HEK293T (cell line): Measurements from ENCODE around the gene ALDH3A2.

Source experiments
- CTCF ChIA-PET: fragments of 350-600 bp; formaldehyde crosslinking; extraction: SDS; loops from one replicate; lab custom pipeline; 2021; ENCODE audit warnings: antibody characterized with exemption, inconsistent platforms; lab: Yijun Ruan, JAX
- POLR2A ChIA-PET: fragments of 350-600 bp; formaldehyde crosslinking; extraction: SDS; loops from one replicate; lab custom pipeline; 2020; ENCODE audit warnings: antibody characterized with exemption, inconsistent platforms; lab: Yijun Ruan, JAX
- DNase-seq: peaks from one replicate; pipeline ENCODE4 v3.0.0; 2012; ENCODE audit warnings: mixed read lengths; ENCODE audit errors: extremely low spot score
- ARNT ChIP-seq: fragments of 450-650 bp; IDR thresholded peaks from 2 replicates; pipeline ENCODE4 v1.6.1; 2017; ENCODE audit warnings: mild to moderate bottlenecking
- BHLHE40 ChIP-seq: fragments of 450-650 bp; IDR thresholded peaks from 2 replicates; pipeline ENCODE4 v1.6.1; 2016; ENCODE audit warnings: mild to moderate bottlenecking, moderate library complexity, borderline replicate concordance
- CTBP1 ChIP-seq: fragments of 450-650 bp; IDR thresholded peaks from 2 replicates; pipeline ENCODE4 v1.6.1; 2016; ENCODE audit warnings: borderline replicate concordance
- ELF4 ChIP-seq: fragments of 450-650 bp; IDR thresholded peaks from 2 replicates; pipeline ENCODE4 v1.6.1; 2017; ENCODE audit warnings: antibody characterized with exemption
- FOXA1 ChIP-seq: fragments of 450-650 bp; IDR thresholded peaks from 2 replicates; pipeline ENCODE4 v1.6.1; 2016; ENCODE audit warnings: mild to moderate bottlenecking
- FOXK2 ChIP-seq: fragments of 450-650 bp; IDR thresholded peaks from 2 replicates; pipeline ENCODE4 v1.6.1; 2016; ENCODE audit warnings: mild to moderate bottlenecking
- FOXM1 ChIP-seq: fragments of 450-650 bp; IDR thresholded peaks from 2 replicates; pipeline ENCODE4 v1.6.1; 2017; ENCODE audit warnings: mild to moderate bottlenecking, borderline replicate concordance
- HDGF ChIP-seq: fragments of 450-650 bp; IDR thresholded peaks from 2 replicates; pipeline ENCODE4 v1.6.1; 2017; ENCODE audit warnings: antibody characterized with exemption, borderline replicate concordance
- L3MBTL2 ChIP-seq: fragments of 450-650 bp; conservative IDR thresholded peaks from 2 replicates; pipeline ENCODE4 v1.6.1; 2016; ENCODE audit warnings: mild to moderate bottlenecking
- LEF1 ChIP-seq: fragments of 450-650 bp; IDR thresholded peaks from 2 replicates; pipeline ENCODE4 v1.6.1; 2017; ENCODE audit warnings: mild to moderate bottlenecking, borderline replicate concordance
- NFRKB ChIP-seq: fragments of 450-650 bp; IDR thresholded peaks from 2 replicates; pipeline ENCODE4 v1.6.1; 2016; ENCODE audit warnings: mild to moderate bottlenecking, moderate library complexity
- PKNOX1 ChIP-seq: fragments of 450-650 bp; IDR thresholded peaks from 2 replicates; pipeline ENCODE4 v1.6.1; 2016
- SP1 ChIP-seq: fragments of 450-650 bp; IDR thresholded peaks from 2 replicates; pipeline ENCODE4 v1.6.1; 2017
- SUZ12 ChIP-seq: fragments of 450-650 bp; IDR thresholded peaks from 2 replicates; pipeline ENCODE4 v1.6.1; 2016; ENCODE audit warnings: mild to moderate bottlenecking
- TARDBP ChIP-seq: fragments of 450-650 bp; IDR thresholded peaks from 2 replicates; pipeline ENCODE4 v1.6.1; 2016
- ZNF384 ChIP-seq: fragments of 450-650 bp; IDR thresholded peaks from 2 replicates; pipeline ENCODE4 v1.6.1; 2016

Gene ALDH3A2

GRCh38 chr17:19705771-19706770, 57.5 kb downstream of the ALDH3A2 start:
- no peak for DNase-seq
- no peak for TF ChIP-seq ZNF384
- TF ChIP-seq ELF4 = no peak
- TF ChIP-seq BHLHE40 = no peak
- TF ChIP-seq LEF1 = no peak
- ChIA-PET CTCF (interaction anchor here (0.6 kb wide), 1 partner anchor 614 kb away, joined by 3 read pairs; no protein-coding TSS in a partner anchor), POLR2A (interaction anchor here (0.8 kb wide), 1 partner anchor 39 kb away, joined by 4 read pairs; no protein-coding TSS in a partner anchor)

DNA sequence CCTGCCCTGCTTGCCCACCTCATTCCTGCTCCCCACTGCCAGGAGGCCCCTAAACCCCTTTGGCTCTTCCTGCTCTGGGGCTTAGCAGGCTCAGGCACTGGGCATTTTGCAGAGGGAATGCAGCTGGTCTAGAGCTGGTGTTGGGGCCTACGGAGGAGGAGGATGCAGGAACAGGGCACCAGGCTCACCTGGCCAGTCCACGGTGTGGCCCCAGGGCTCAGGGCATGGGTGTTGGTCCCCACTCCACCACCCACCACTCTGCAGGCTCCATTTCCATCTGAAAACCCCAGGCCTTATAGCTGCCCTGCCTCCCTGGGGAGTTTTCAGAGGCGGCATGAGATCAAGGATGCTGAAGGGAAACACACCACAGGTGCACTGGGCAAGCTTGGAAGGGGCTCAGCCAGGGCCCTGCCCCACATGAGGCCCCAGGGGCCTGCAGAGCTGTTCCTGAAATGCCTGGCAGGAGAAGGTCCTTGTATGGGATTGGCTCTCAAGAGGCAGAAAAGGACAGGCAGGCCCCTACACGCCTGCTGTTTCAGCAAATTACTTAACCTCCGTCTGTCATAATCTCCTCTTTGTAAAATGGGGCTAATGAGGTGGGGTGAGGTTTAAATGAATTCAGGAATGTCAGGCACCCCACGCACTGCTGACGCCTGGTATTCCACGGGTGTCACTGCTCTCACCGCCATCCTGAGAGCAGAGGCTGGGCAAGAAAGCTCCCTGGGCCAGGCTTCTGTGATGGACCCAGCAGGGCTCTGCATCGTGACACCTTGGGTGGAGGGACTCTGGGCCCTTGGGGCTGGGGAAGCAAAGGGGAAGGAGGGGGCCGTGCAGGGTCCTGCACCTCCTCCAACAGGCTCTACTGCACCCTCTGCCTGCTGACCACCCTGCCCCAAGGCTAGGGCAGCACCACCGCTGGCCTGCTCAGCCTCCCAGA, 58.5 kb downstream of the ALDH3A2 start:
- TF ChIP-seq FOXM1 (no peak), LEF1 (no peak), L3MBTL2 (no peak), CTBP1 (no peak), PKNOX1 (no peak), NFRKB (no peak), HDGF (no peak), ZNF384 (no peak), FOXA1 (no peak)
- ChIA-PET CTCF (interaction anchor here (0.6 kb wide), 1 partner anchor 20 kb away, joined by 3 read pairs; no protein-coding TSS in a partner anchor), POLR2A (interaction anchor here (0.8 kb wide), 1 partner anchor 38 kb away, joined by 4 read pairs; no protein-coding TSS in a partner anchor)
- DNase-seq = no peak

DNA sequence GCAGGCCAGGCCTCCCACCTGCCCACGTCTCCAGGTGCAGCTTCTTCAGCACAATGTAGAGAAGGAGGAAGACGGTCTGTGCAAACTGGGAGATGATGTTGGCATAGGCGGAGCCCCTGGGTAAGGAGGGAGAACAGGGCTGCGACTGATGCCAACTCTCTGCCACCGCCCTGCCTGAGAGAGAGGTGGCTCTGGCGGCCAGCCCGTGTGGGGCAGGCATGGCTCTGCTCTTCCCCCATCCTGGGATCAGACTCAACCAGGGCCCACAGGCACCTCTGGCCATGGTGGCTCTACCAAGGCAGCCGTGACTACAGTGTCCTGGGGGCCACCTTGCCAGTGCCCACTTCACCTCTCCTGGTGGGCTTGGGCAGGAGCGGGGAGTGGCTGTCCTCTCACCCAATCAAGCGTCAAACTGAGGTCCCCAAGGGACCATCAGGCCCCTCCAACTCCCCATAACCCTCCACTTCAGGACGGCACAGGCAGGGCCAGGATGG, 59.2 kb downstream of the ALDH3A2 start:
- CTCF ChIA-PET = no interaction called here
- TF ChIP-seq HDGF (no peak), SUZ12 (no peak), SP1 (no peak), CTBP1 (no peak), BHLHE40 (no peak), ARNT (no peak), ZNF384 (no peak), FOXM1 (no peak), NFRKB (no peak)
- POLR2A ChIA-PET = no interaction called here
- no peak for DNase-seq

GRCh38 chr17:19708431-19709175, 60.1 kb downstream of the ALDH3A2 start:
- CTCF ChIA-PET = no interaction called here
- no peak for DNase-seq
- POLR2A ChIA-PET = interaction anchor here (2.8 kb wide), 1 partner anchor 60 kb away, joined by 10 read pairs; the partner anchor contains the start of gene ALDH3A2
- TF ChIP-seq HDGF (no peak), FOXM1 (no peak)

- DNase-seq = no peak
- TF ChIP-seq FOXA1 (no peak), SUZ12 (no peak), TARDBP (no peak), NFRKB (no peak), SP1 (no peak), HDGF (no peak), BHLHE40 (no peak)
- CTCF ChIA-PET = interaction anchor here (1.6 to 1.8 kb wide), 2 partner anchors 9 to 35 kb away, joined by 5 to 6 read pairs; no protein-coding TSS in a partner anchor
- POLR2A ChIA-PET = interaction anchor here (0.9 to 2.8 kb wide), 3 partner anchors 10 to 62 kb away, joined by 3 to 10 read pairs (median 3); partner anchors contain the start of gene ALDH3A2
Observed at GRCh38 chr17:19709841-19710240, 61.3 kb downstream of the ALDH3A2 start.

- DNase-seq = peak; percentile 5
- ChIA-PET CTCF (no interaction called here), POLR2A (no interaction called here)
- TF ChIP-seq SP1 = no peak
Observed at GRCh38 chr17:19712436-19713004, 64.0 kb downstream of the ALDH3A2 start.

DNA sequence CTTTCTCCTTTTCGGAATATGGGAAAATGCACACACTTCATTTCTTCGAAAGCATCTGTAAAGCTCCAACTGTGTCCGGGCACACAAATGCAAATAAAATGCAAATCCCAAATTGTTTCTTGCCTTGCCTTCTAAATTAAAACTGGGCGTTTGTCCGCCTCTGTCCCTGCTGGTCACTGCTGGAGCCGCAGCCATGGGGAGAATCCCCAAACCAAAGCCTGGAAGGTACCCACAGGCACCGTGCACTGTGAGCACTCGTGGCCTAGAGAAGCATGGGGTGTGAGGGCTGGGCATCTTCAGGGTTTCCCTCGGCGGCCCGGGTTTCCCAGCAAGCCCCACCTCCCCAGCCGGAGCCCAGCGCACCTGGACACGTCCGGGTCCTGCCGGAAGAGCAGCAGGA, 64.9 kb downstream of the ALDH3A2 start:
- POLR2A ChIA-PET = no interaction called here
- CTCF ChIA-PET = no interaction called here
- no peak for DNase-seq
- no peak for TF ChIP-seq ZNF384
- TF ChIP-seq NFRKB = no peak
- TF ChIP-seq FOXK2 = no peak
- no peak for TF ChIP-seq PKNOX1
- no peak for TF ChIP-seq ARNT
- no peak for TF ChIP-seq CTBP1
- TF ChIP-seq ELF4 = no peak
- TF ChIP-seq FOXA1 = no peak
